OCI-LY7 (cell line): Measurements from ENCODE around the gene TBC1D10A. TPM values are rescaled to one million over a fixed set of nuclear protein-coding genes. Genes with fewer than 3 reads are reported as not detected.

Experiments used
- BruUV-seq: library from RNA; stranded (reverse); fragments of 400-500 nt; replicated peaks from 2 replicates; lab custom pipeline; 2021; lab: Mats Ljungman, UMichigan
- CTCF ChIA-PET: fragments of 300-600 bp; sonication (Branson Sonifier 250); formaldehyde crosslinking; loops from one replicate; lab custom pipeline; 2022; ENCODE audit warnings: antibody characterized with exemption; ENCODE audit not compliant: unreplicated experiment; lab: Charles Lee
- POLR2A ChIA-PET: fragments of 300-600 bp; sonication (Branson Sonifier 250); formaldehyde crosslinking; loops from one replicate; lab custom pipeline; 2022; ENCODE audit warnings: antibody characterized with exemption; lab: Charles Lee
- DNase-seq: peaks from one replicate; pipeline ENCODE4 v3.0.0-alpha.2; 2015; ENCODE audit warnings: low spot score
- H2AFZ ChIP-seq: fragments of 200-600 bp; sonication (generic), shearing (Covaris generic); 2 replicates; pipeline ENCODE4 v1.6.1; 2014; ENCODE audit warnings: mild to moderate bottlenecking, antibody characterized with exemption, low read length, moderate library complexity
- H3K27ac ChIP-seq: fragments of 200-600 bp; sonication (generic); 2 replicates; pipeline ENCODE4 v1.5.1; 2014; ENCODE audit warnings: mixed run types, low read depth, mild to moderate bottlenecking, moderate library complexity, low read length, inconsistent platforms; ENCODE audit not compliant: poor library complexity, severe bottlenecking
- H3K36me3 ChIP-seq: fragments of 200-600 bp; sonication (generic); 2 replicates; pipeline ENCODE4 v1.6.1; 2014; ENCODE audit warnings: mild to moderate bottlenecking, antibody characterized with exemption, low read length, moderate library complexity, mixed read lengths; ENCODE audit not compliant: insufficient read depth
- H3K4me1 ChIP-seq: fragments of 200-600 bp; sonication (generic); 2 replicates; pipeline ENCODE4 v1.5.1; 2014; ENCODE audit warnings: mild to moderate bottlenecking, low read length; ENCODE audit not compliant: insufficient read depth, poor library complexity, severe bottlenecking
- H3K4me2 ChIP-seq: fragments of 200-600 bp; sonication (generic); 2 replicates; pipeline ENCODE4 v1.6.1; 2014; ENCODE audit warnings: mild to moderate bottlenecking, low read length
- H3K4me3 ChIP-seq: fragments of 200-600 bp; sonication (generic); 2 replicates; pipeline ENCODE4 v1.5.1; 2014; ENCODE audit warnings: mild to moderate bottlenecking, low read depth, low read length; ENCODE audit not compliant: poor library complexity, severe bottlenecking
- H3K79me2 ChIP-seq: fragments of 200-600 bp; sonication (generic); 2 replicates; pipeline ENCODE4 v1.6.1; 2016; ENCODE audit warnings: low read depth, mild to moderate bottlenecking, low read length, moderate library complexity, mixed read lengths; ENCODE audit not compliant: insufficient read depth
- H3K9me2 ChIP-seq: fragments of 200-600 bp; sonication (generic); 2 replicates; pipeline ENCODE4 v1.6.1; 2016; ENCODE audit warnings: mild to moderate bottlenecking, low read length, mixed read lengths; ENCODE audit not compliant: insufficient read depth
- H3K9me3 ChIP-seq: fragments of 200-600 bp; sonication (generic); 2 replicates; pipeline ENCODE4 v1.6.1; 2014; ENCODE audit warnings: mild to moderate bottlenecking, mixed run types, low read length, mixed read lengths
- H4K20me1 ChIP-seq: fragments of 200-600 bp; sonication (generic); 2 replicates; pipeline ENCODE4 v1.6.1; 2014; ENCODE audit warnings: mild to moderate bottlenecking, antibody characterized with exemption, low read length, moderate library complexity, mixed read lengths; ENCODE audit not compliant: insufficient read depth
- EZH2phosphoT487 ChIP-seq: fragments of 200-600 bp; sonication (generic); IDR thresholded peaks from 2 replicates; pipeline ENCODE4 v1.6.1; 2018; ENCODE audit warnings: low read depth, borderline replicate concordance, mild to moderate bottlenecking, mixed run types, antibody characterized with exemption, low read length, moderate library complexity, mixed read lengths
- intact Hi-C: fragments of 100-400 bp; cut with micrococcal nuclease; formaldehyde crosslinking; loops from one replicate; pipeline ENCODE4 v1.10.0; 2022; ENCODE audit not compliant: unreplicated experiment
- total RNA-seq, 2 experiments: library from RNA; depleted of rRNA in 1 of 2; stranded (reverse); fragments of >200 nt in 1 of 2; shearing (Covaris generic) in 1 of 2; gene quantifications; 2 replicates each; pipeline ENCODE4 v1.2.3, GENCODE V29; 2014 to 2022
- TF ChIP-seq, protein P1 (sequence below): fragments of 200-600 bp; sonication (generic); conservative IDR thresholded peaks from 2 replicates; pipeline ENCODE4 v1.5.1; 2014; ENCODE audit warnings: mild to moderate bottlenecking, antibody characterized with exemption, low read length, moderate library complexity, mixed read lengths

TBC1D10A gene
- total RNA-seq, 2 experiments from 2014 or later: 15.1 to 16.2 TPM

DNA sequence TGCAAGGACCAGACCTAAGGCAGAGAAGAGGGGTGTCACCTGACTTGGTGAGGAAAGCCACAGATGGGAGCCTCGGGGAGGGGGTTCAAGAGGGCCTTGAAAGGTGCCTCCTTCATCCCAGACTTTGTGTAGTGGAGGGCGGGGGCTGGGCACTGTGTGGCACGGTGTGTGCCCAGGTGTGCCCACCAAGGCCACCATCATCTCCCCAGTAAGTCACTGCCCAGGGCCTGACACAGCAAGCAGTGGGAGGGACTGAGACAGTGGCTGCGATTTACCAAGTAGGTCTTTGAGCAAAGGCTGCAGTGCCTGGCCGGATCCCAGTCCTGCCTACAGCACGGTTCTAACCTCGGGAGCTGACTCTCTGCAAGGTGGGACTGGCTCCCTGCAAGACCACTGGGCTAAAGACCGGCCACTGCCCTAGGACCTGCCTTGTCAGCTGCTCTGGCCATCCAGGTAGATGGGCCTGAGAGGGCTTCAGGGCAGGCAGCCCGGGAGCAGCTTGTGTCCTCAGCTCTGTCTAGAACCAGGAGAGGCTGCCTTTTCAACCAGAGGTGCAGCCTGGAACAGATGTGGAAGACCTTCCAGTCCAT lies 61.5 kb downstream of the TBC1D10A start:
- Histone ChIP-seq H2AFZ (peak overlapping the region; percentile 60), H3K9me3 (no peaks in the 10 kb centered on the region), H4K20me1 (no peaks in the 10 kb centered on the region), H3K36me3 (no peaks in the 10 kb centered on the region; the same call in 1 of the 2 replicates), H3K27ac (peak overlapping the region; percentile 48), H3K4me2 (peak overlapping the region; percentile 89), H3K79me2 (no peaks in the 10 kb centered on the region; the same call in 1 of the 2 replicates), H3K4me1 (peaks cover 20% of the 10 kb centered on the region), H3K9me2 (no peaks in the 10 kb centered on the region), H3K4me3 (peak overlapping the region; percentile 75)
- DNase-seq: no peak
- intact Hi-C loops: no loop called here
- TF ChIP-seq, protein P1, sequence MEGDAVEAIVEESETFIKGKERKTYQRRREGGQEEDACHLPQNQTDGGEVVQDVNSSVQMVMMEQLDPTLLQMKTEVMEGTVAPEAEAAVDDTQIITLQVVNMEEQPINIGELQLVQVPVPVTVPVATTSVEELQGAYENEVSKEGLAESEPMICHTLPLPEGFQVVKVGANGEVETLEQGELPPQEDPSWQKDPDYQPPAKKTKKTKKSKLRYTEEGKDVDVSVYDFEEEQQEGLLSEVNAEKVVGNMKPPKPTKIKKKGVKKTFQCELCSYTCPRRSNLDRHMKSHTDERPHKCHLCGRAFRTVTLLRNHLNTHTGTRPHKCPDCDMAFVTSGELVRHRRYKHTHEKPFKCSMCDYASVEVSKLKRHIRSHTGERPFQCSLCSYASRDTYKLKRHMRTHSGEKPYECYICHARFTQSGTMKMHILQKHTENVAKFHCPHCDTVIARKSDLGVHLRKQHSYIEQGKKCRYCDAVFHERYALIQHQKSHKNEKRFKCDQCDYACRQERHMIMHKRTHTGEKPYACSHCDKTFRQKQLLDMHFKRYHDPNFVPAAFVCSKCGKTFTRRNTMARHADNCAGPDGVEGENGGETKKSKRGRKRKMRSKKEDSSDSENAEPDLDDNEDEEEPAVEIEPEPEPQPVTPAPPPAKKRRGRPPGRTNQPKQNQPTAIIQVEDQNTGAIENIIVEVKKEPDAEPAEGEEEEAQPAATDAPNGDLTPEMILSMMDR: no peak
- no peak for TF ChIP-seq EZH2phosphoT487
- BruUV-seq: no TSS peak
- POLR2A ChIA-PET: no interaction called here
- CTCF ChIA-PET: no interaction called here

DNA sequence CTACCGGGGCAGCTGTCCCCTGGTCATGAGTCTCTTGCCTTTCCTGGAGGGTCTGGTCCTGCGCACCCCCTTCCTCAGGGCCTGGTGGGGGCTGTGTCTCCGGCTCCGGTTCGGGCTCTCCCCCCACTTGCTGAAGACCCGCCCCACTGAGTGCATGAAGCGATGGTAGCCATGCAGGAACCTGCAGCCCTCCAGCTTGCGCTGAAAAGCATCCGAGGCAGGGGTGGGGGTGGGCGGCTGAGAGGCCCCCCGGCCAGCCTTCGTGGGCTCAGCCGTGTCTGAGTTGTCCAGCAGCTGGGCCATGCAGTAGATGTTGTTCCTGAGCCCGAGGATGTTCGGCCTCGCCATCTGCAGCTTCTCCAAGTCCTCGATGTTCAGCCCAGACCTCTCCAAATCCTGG lies 62.9 kb downstream of the TBC1D10A start:
- no peak overlapping the region for H2AFZ ChIP-seq
- H3K4me3 ChIP-seq: no peak overlapping the region
- no peak for TF ChIP-seq EZH2phosphoT487
- TF ChIP-seq, protein P1: no peak
- no peak overlapping the region for H3K4me2 ChIP-seq
- no peak for DNase-seq
- H3K4me1 ChIP-seq: peaks cover 20% of the 10 kb centered on the region
- no peak overlapping the region for H3K27ac ChIP-seq
- no peaks in the 10 kb centered on the region; the same call in 1 of the 2 replicates for H3K36me3 ChIP-seq
- intact Hi-C loops: loop anchor here (1.0 kb wide), 3 partner anchors 23 to 127 kb away; partner anchors contain the start of gene RNF215
- H4K20me1 ChIP-seq: no peaks in the 10 kb centered on the region
- BruUV-seq: no TSS peak
- no peaks in the 10 kb centered on the region; the same call in 1 of the 2 replicates for H3K79me2 ChIP-seq
- POLR2A ChIA-PET: no interaction called here
- CTCF ChIA-PET: interaction anchor here (0.6 to 1.1 kb wide), 2 partner anchors 128 to 371 kb away, joined by 6 to 14 read pairs; no protein-coding TSS in a partner anchor
- H3K9me2 ChIP-seq: no peaks in the 10 kb centered on the region
- no peaks in the 10 kb centered on the region for H3K9me3 ChIP-seq
